ENCODE results near the gene LAMA1.

DNA sequence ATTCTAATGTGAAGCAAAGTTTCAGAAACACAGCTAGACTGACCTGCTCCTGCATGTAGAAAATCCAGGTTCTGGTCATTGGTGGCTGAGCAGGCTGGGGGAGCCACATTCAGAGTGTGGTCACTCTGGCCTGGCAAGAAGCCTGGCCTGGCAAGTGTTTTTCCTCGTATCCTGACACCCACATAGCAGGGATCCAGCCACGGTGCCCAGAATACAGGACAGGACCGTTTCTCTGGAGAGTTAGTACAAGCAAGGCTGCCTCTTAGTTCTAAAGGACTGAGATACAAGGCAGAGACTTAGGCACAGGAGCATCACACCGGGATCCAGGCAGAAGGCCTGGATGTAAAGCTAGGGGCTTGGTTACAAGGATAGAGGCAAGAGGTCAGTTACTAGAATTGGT lies 4.8 kb upstream of the LAMA1 start:
- TF ChIP-seq, protein P1, sequence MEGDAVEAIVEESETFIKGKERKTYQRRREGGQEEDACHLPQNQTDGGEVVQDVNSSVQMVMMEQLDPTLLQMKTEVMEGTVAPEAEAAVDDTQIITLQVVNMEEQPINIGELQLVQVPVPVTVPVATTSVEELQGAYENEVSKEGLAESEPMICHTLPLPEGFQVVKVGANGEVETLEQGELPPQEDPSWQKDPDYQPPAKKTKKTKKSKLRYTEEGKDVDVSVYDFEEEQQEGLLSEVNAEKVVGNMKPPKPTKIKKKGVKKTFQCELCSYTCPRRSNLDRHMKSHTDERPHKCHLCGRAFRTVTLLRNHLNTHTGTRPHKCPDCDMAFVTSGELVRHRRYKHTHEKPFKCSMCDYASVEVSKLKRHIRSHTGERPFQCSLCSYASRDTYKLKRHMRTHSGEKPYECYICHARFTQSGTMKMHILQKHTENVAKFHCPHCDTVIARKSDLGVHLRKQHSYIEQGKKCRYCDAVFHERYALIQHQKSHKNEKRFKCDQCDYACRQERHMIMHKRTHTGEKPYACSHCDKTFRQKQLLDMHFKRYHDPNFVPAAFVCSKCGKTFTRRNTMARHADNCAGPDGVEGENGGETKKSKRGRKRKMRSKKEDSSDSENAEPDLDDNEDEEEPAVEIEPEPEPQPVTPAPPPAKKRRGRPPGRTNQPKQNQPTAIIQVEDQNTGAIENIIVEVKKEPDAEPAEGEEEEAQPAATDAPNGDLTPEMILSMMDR (IDR thresholded peaks at IDR 0.05; ENCODE audit: low read length) = no peak
- no peak for TF ChIP-seq EZH2 (optimal IDR thresholded peaks at IDR 0.05; ENCODE audit: low read depth, low read length)

Measured in MM.1S (cell line).